Neural cell (in vitro differentiated cells): ENCODE results near the gene ZWILCH.

ENCODE experiments used
- EZH2 ChIP-seq: fragments of 200-600, 300-800 bp; shearing (Covaris generic), sonication (generic); IDR thresholded peaks from 2 replicates; pipeline ENCODE4 v1.6.1; 2014; ENCODE audit warnings: antibody characterized with exemption, low read length, borderline replicate concordance, mild to moderate bottlenecking; ENCODE audit not compliant: insufficient read depth, poor library complexity, severe bottlenecking
- TAF1 ChIP-seq: IDR thresholded peaks from 2 replicates; pipeline ENCODE4 v1.6.1; 2012; ENCODE audit warnings: low read depth
- TF ChIP-seq, protein P1 (sequence below): fragments of 450-650 bp; IDR thresholded peaks from 2 replicates; pipeline ENCODE4 v1.5.1; 2014; ENCODE audit warnings: antibody characterized with exemption, mild to moderate bottlenecking, moderate library complexity; ENCODE audit not compliant: poor library complexity, severe bottlenecking

DNA sequence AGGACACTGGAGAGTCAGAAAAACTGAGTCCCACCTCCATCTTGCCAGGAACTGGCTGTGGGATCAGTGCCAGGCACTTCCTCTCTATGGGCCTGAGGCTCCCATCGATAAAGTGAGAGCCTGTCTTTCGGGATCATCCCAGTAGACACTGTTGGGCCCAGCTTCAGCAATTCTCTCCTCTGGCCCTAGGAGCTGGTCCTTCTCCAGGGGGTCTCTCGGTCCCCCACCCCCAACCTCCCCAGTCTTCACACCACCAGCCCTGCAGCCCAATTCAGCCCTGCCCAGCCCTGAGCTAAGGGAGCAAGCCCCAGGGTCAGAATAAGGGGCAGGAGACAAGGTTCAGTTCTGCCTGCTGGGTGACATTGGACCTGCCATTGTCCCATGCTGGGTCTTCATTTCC lies 65.2 kb downstream of the ZWILCH start:
- TF ChIP-seq, protein P1, sequence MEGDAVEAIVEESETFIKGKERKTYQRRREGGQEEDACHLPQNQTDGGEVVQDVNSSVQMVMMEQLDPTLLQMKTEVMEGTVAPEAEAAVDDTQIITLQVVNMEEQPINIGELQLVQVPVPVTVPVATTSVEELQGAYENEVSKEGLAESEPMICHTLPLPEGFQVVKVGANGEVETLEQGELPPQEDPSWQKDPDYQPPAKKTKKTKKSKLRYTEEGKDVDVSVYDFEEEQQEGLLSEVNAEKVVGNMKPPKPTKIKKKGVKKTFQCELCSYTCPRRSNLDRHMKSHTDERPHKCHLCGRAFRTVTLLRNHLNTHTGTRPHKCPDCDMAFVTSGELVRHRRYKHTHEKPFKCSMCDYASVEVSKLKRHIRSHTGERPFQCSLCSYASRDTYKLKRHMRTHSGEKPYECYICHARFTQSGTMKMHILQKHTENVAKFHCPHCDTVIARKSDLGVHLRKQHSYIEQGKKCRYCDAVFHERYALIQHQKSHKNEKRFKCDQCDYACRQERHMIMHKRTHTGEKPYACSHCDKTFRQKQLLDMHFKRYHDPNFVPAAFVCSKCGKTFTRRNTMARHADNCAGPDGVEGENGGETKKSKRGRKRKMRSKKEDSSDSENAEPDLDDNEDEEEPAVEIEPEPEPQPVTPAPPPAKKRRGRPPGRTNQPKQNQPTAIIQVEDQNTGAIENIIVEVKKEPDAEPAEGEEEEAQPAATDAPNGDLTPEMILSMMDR: no peak
- TF ChIP-seq TAF1 (no peak), EZH2 (no peak)
